HG02870 (cell line): ENCODE results near the gene EPN1.

Experiments used
- ATAC-seq: cut with Tn5 transposase; IDR thresholded peaks from one replicate; pipeline ENCODE4 v1.9.1; 2021; ENCODE audit warnings: mild to moderate bottlenecking, moderate library complexity; ENCODE audit not compliant: unreplicated experiment

The EPN1 gene

GRCh38 chr19:55674841-55675660 is at the start of gene EPN1:
Gene EPN1 (plus strand): TSS chr19:55675226. CDS start chr19:55678628, 3,402 bp downstream.
- ATAC-seq, result peak; percentile 57

- no peak for ATAC-seq
These were observed 48.7 kb upstream of the EPN1 start for GRCh38 chr19:55626350-55626749.

- ATAC-seq, result no peak
These were observed 42.6 kb upstream of the EPN1 start for GRCh38 chr19:55632463-55632834.

- ATAC-seq, result no peak
These were observed 41.2 kb upstream of the EPN1 start for GRCh38 chr19:55633861-55634260.

GRCh38 chr19:55635334-55635717 is 39.7 kb upstream of the EPN1 start:
- ATAC-seq, result no peak

- ATAC-seq, result no peak
These were observed 39.1 kb upstream of the EPN1 start for GRCh38 chr19:55635856-55636440.

GRCh38 chr19:55636723-55637122 is 38.3 kb upstream of the EPN1 start:
- no peak for ATAC-seq

GRCh38 chr19:55637534-55637933 is 37.5 kb upstream of the EPN1 start:
- ATAC-seq, result no peak

GRCh38 chr19:55638864-55639359 is 36.1 kb upstream of the EPN1 start:
- ATAC-seq, result no peak

- no peak for ATAC-seq
These were observed 34.9 kb upstream of the EPN1 start for GRCh38 chr19:55640043-55640576.

- ATAC-seq, result no peak
These were observed 34.2 kb upstream of the EPN1 start, which contains the start of gene ZNF580 for GRCh38 chr19:55640577-55641425. Gene ZNF580 (plus strand): TSS chr19:55641002. CDS start chr19:55642509, 1,507 bp downstream.

- ATAC-seq, result no peak
These were observed 33.4 kb upstream of the EPN1 start for GRCh38 chr19:55641426-55642152.

- ATAC-seq, result no peak
These were observed 32.6 kb upstream of the EPN1 start for GRCh38 chr19:55642153-55643002.

GRCh38 chr19:55643003-55643886 is 31.8 kb upstream of the EPN1 start, which contains the start of gene ZNF581:
Gene ZNF581 (plus strand): TSS chr19:55643649. CDS start chr19:55644572, 923 bp downstream.
- ATAC-seq, result no peak

GRCh38 chr19:55643887-55644176 is 31.2 kb upstream of the EPN1 start:
- no peak for ATAC-seq

GRCh38 chr19:55644191-55644833 is 30.7 kb upstream of the EPN1 start:
- ATAC-seq, result no peak

GRCh38 chr19:55644842-55645511 is 30.0 kb upstream of the EPN1 start:
- ATAC-seq, result no peak

- no peak for ATAC-seq
These were observed 29.5 kb upstream of the EPN1 start for GRCh38 chr19:55645512-55645881.
